Measurements from ENCODE around the gene SOX11. TPM values are rescaled to one million over a fixed set of nuclear protein-coding genes. Genes with fewer than 3 reads are reported as not detected.

Gene SOX11
- total RNA-seq, 2 experiments from 2014 or later = not detected

GRCh38 chr2:5677133-5677532 lies 15.1 kb upstream of the SOX11 start:
- no peaks in the 10 kb centered on the region for H3K36me3 Mint-ChIP-seq

DNA sequence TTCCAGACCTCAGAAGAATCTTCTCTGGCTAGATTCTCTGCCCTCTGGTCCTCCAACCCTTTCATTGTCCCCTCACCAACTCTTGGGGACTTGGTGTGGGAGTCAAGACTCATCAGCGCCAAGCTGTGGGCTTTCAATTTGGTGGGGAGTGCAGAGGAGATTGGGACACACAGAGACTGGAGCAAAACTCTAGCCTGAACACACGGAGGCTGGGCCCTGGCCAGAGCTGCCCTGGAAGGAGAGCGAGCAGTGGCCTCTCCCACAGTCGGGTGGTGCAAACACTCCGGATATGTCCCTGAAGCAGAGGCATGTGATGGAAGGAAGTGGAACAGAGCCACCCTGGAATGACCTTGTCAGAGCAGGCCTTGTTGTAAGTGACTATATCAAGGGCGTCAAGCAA lies 8.7 kb upstream of the SOX11 start:
- Mint-ChIP-seq H3K9me3 (peaks cover 2% of the 10 kb centered on the region), H3K4me3 (no peak overlapping the region), H3K27ac (no peak overlapping the region), H3K36me3 (no peaks in the 10 kb centered on the region), H3K4me1 (no peaks in the 10 kb centered on the region), H3K27me3 (no peaks in the 10 kb centered on the region)
- DNase-seq = no peak
- POLR2A ChIA-PET = no interaction called here
- no peak for ATAC-seq (ENCODE audit: low read depth)

More at GRCh38 chr2:5677133-5677532, 15.1 kb upstream of the SOX11 start:
- DNase-seq (no peak), ATAC-seq (ENCODE audit: low read depth) (no peak)
- peaks cover 2% of the 10 kb centered on the region for H3K9me3 Mint-ChIP-seq
- peaks cover 18% of the 10 kb centered on the region for H3K27me3 Mint-ChIP-seq
- H3K4me3 Mint-ChIP-seq = no peak overlapping the region
- H3K27ac Mint-ChIP-seq = no peak overlapping the region
- no peaks in the 10 kb centered on the region for H3K4me1 Mint-ChIP-seq
- POLR2A ChIA-PET = no interaction called here

GRCh38 chr2:5685225-5685624 lies 7.0 kb upstream of the SOX11 start:
- no peaks in the 10 kb centered on the region for H3K4me1 Mint-ChIP-seq
- ATAC-seq (ENCODE audit: low read depth) = no peak
- peaks cover 2% of the 10 kb centered on the region for H3K9me3 Mint-ChIP-seq
- peaks cover 6% of the 10 kb centered on the region for H3K27me3 Mint-ChIP-seq
- H3K36me3 Mint-ChIP-seq = no peaks in the 10 kb centered on the region
- no peak overlapping the region for H3K27ac Mint-ChIP-seq
- no peak overlapping the region for H3K4me3 Mint-ChIP-seq
- POLR2A ChIA-PET = no interaction called here
- no peak for DNase-seq

DNA sequence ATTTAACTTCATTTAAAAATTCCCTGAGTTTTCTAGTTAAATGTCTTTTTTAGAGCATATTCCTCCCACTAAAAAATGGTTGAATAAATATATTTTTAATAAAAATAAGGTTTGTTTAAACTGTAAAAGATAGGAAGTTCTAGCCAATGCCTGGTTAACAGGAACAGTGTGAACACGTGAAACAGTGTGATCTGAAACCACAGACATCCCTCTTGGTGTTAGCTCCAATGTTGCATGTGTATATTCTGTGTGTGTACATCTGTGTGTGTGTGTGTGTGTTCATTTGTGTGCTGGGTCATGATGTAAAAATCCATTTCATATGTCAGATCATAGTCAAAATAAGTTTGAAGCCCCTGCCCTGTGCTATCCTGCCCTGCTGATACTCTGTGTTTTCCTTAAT lies 6.1 kb upstream of the SOX11 start:
- POLR2A ChIA-PET = no interaction called here
- Mint-ChIP-seq H3K4me3 (no peak overlapping the region), H3K9me3 (peaks cover 3% of the 10 kb centered on the region), H3K4me1 (peaks cover 3% of the 10 kb centered on the region), H3K27me3 (peaks cover 15% of the 10 kb centered on the region), H3K27ac (no peak overlapping the region), H3K36me3 (no peaks in the 10 kb centered on the region)
- ATAC-seq (ENCODE audit: low read depth) (no peak), DNase-seq (no peak)

DNA sequence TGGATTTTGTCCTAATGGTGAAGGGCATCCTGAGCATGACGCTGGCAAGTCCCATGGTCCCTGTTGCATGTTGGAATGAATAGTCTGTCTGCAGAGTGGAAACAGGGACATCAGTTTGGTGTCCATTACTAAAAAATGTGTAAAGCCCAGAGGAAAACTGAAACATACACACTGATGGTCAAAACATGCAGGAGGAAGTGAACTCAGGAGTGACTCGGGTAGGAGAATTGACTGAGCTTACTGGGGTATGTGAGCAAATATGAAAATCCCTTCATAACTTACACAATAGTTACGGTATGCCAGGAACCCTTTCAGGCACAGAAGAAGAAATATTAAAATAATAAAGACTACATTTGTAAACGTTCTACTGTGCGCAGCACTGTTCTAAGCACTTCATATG lies 5.6 kb upstream of the SOX11 start:
- no peak overlapping the region for H3K4me3 Mint-ChIP-seq
- POLR2A ChIA-PET = no interaction called here
- H3K9me3 Mint-ChIP-seq = peaks cover 4% of the 10 kb centered on the region
- peaks cover 5% of the 10 kb centered on the region for H3K4me1 Mint-ChIP-seq
- ATAC-seq (ENCODE audit: low read depth) = no peak
- H3K27me3 Mint-ChIP-seq = peaks cover 17% of the 10 kb centered on the region
- H3K27ac Mint-ChIP-seq = no peak overlapping the region
- no peak for DNase-seq
- H3K36me3 Mint-ChIP-seq = no peaks in the 10 kb centered on the region

DNA sequence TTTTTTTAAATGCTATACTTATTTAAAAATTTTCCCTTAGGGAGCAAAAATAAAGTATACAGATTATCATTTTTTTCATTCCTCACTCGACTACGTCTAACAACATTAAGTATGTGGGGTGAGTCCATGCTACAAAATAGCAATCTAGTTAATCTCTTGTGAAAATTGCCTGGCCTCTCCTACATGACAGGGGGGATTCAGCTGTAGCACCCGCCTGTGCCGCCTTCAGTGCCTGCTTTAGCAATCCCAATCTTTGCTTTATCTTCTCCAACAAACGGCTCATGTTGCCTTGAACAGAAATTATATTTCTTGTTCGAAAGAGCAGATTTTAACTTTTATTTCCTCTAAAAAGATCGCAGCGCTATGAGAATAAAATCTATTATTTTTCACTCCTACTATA lies 2.4 kb upstream of the SOX11 start:
- DNase-seq = no peak
- POLR2A ChIA-PET = no interaction called here
- H3K27ac Mint-ChIP-seq = peak overlapping the region; percentile 25
- H3K36me3 Mint-ChIP-seq = peaks cover 2% of the 10 kb centered on the region
- H3K9me3 Mint-ChIP-seq = peaks cover 1% of the 10 kb centered on the region
- H3K4me1 Mint-ChIP-seq = peaks cover 11% of the 10 kb centered on the region
- ATAC-seq (ENCODE audit: low read depth) = no peak
- H3K27me3 Mint-ChIP-seq = peaks cover 35% of the 10 kb centered on the region
- H3K4me3 Mint-ChIP-seq = no peak overlapping the region

GRCh38 chr2:5690286-5690685 lies 1.9 kb upstream of the SOX11 start:
- Mint-ChIP-seq H3K4me1 (peaks cover 11% of the 10 kb centered on the region), H3K27me3 (peaks cover 40% of the 10 kb centered on the region), H3K4me3 (no peak overlapping the region), H3K36me3 (peaks cover 2% of the 10 kb centered on the region), H3K27ac (peak overlapping the region; percentile 45), H3K9me3 (peaks cover 1% of the 10 kb centered on the region)
- DNase-seq (no peak), ATAC-seq (ENCODE audit: low read depth) (no peak)
- POLR2A ChIA-PET = no interaction called here

GRCh38 chr2:5690718-5691220 lies 1.4 kb upstream of the SOX11 start:
- H3K36me3 Mint-ChIP-seq = peaks cover 2% of the 10 kb centered on the region
- peaks cover 45% of the 10 kb centered on the region for H3K27me3 Mint-ChIP-seq
- peak overlapping the region; percentile 47 for H3K4me3 Mint-ChIP-seq
- POLR2A ChIA-PET = no interaction called here
- peaks cover 1% of the 10 kb centered on the region for H3K9me3 Mint-ChIP-seq
- H3K4me1 Mint-ChIP-seq = peaks cover 11% of the 10 kb centered on the region
- no peak for DNase-seq
- no peak for ATAC-seq (ENCODE audit: low read depth)
- H3K27ac Mint-ChIP-seq = peak overlapping the region; percentile 75

DNA sequence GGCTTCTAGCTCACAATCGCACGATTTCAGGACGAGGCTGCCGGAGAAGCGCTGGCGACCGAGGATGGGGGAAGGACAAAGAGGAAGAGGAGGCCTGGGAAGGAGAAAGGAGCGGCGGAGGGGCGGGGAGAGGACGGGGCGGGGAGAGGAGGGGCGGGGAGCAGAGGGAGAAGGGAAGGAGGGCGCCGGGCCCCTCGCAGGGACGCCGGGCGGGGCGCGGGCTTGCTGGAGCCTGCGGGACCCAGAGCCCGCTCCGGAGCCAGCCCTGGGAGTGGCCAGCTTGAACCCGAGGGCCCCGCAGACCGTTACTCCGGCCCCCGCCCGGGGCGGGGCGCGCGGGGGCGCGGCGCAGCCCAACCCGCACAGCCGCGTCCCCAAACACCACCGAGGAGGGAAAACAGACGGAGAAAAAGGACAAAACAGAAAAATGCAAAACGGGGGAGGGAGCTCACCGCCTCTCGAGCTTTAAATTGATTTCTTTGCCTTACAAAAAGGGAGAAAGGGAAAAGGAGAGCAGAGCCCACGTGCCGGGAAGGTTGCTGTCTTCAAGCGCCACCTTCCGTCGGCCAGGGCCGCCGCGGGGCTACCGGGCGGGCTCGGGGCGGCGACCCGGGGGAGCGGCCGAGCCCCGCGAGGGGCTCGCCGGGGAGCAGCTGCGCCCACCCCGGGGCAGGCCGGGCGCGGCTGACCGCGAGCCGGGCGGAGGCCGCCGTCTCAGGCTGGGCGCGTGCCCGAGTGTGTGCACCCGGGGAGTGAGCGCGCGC lies 781 bp upstream of the SOX11 start:
- Mint-ChIP-seq H3K36me3 (peaks cover 3% of the 10 kb centered on the region), H3K27me3 (peaks cover 49% of the 10 kb centered on the region), H3K9me3 (peaks cover 1% of the 10 kb centered on the region), H3K4me1 (peaks cover 12% of the 10 kb centered on the region), H3K4me3 (peak overlapping the region; percentile 49), H3K27ac (peak overlapping the region; percentile 75)
- ATAC-seq (ENCODE audit: low read depth) (no peak), DNase-seq (no peak)
- POLR2A ChIA-PET = no interaction called here

DNA sequence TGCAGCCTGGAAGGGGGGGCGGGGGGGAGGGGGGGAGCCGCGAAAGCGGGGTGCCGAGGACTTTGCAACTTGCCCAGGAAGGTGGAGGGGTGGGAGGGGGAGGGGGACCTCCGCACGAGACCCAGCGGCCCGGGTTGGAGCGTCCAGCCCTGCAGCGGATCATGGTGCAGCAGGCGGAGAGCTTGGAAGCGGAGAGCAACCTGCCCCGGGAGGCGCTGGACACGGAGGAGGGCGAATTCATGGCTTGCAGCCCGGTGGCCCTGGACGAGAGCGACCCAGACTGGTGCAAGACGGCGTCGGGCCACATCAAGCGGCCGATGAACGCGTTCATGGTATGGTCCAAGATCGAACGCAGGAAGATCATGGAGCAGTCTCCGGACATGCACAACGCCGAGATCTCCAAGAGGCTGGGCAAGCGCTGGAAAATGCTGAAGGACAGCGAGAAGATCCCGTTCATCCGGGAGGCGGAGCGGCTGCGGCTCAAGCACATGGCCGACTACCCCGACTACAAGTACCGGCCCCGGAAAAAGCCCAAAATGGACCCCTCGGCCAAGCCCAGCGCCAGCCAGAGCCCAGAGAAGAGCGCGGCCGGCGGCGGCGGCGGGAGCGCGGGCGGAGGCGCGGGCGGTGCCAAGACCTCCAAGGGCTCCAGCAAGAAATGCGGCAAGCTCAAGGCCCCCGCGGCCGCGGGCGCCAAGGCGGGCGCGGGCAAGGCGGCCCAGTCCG lies 540 bp downstream of the SOX11 start:
- peaks cover 57% of the 10 kb centered on the region for H3K27me3 Mint-ChIP-seq
- ATAC-seq (ENCODE audit: low read depth) (no peak), DNase-seq (peak; percentile 30)
- peaks cover 3% of the 10 kb centered on the region for H3K36me3 Mint-ChIP-seq
- peak overlapping the region; percentile 45 for H3K27ac Mint-ChIP-seq
- no peak overlapping the region for H3K4me3 Mint-ChIP-seq
- peaks cover 1% of the 10 kb centered on the region for H3K9me3 Mint-ChIP-seq
- POLR2A ChIA-PET = no interaction called here
- peaks cover 12% of the 10 kb centered on the region for H3K4me1 Mint-ChIP-seq

DNA sequence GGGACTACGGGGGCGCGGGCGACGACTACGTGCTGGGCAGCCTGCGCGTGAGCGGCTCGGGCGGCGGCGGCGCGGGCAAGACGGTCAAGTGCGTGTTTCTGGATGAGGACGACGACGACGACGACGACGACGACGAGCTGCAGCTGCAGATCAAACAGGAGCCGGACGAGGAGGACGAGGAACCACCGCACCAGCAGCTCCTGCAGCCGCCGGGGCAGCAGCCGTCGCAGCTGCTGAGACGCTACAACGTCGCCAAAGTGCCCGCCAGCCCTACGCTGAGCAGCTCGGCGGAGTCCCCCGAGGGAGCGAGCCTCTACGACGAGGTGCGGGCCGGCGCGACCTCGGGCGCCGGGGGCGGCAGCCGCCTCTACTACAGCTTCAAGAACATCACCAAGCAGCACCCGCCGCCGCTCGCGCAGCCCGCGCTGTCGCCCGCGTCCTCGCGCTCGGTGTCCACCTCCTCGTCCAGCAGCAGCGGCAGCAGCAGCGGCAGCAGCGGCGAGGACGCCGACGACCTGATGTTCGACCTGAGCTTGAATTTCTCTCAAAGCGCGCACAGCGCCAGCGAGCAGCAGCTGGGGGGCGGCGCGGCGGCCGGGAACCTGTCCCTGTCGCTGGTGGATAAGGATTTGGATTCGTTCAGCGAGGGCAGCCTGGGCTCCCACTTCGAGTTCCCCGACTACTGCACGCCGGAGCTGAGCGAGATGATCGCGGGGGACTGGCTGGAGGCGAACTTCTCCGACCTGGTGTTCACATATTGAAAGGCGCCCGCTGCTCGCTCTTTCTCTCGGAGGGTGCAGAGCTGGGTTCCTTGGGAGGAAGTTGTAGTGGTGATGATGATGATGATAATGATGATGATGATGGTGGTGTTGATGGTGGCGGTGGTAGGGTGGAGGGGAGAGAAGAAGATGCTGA lies 1.4 kb downstream of the SOX11 start:
- H3K9me3 Mint-ChIP-seq = peaks cover 1% of the 10 kb centered on the region
- POLR2A ChIA-PET = no interaction called here
- H3K27ac Mint-ChIP-seq = peak overlapping the region; percentile 54

GRCh38 chr2:5694306-5694705 lies 2.1 kb downstream of the SOX11 start:
- ATAC-seq (ENCODE audit: low read depth) (no peak), DNase-seq (no peak)
- H3K36me3 Mint-ChIP-seq = peaks cover 3% of the 10 kb centered on the region
- peaks cover 1% of the 10 kb centered on the region for H3K9me3 Mint-ChIP-seq
- H3K27me3 Mint-ChIP-seq = peaks cover 70% of the 10 kb centered on the region
- H3K27ac Mint-ChIP-seq = peak overlapping the region; percentile 54
- no peak overlapping the region for H3K4me3 Mint-ChIP-seq
- POLR2A ChIA-PET = no interaction called here
- peaks cover 12% of the 10 kb centered on the region for H3K4me1 Mint-ChIP-seq

More for the DNA sequence above, 1.4 kb downstream of the SOX11 start:
- Mint-ChIP-seq H3K4me3 (no peak overlapping the region), H3K27me3 (peaks cover 65% of the 10 kb centered on the region), H3K4me1 (peaks cover 12% of the 10 kb centered on the region), H3K36me3 (peaks cover 3% of the 10 kb centered on the region)
- no peak for ATAC-seq (ENCODE audit: low read depth)
- peak; percentile 44 for DNase-seq

GRCh38 chr2:5695654-5696403 lies 3.6 kb downstream of the SOX11 start:
- Mint-ChIP-seq H3K9me3 (peaks cover 1% of the 10 kb centered on the region), H3K4me1 (peaks cover 11% of the 10 kb centered on the region), H3K4me3 (peak overlapping the region; percentile 16), H3K36me3 (peaks cover 3% of the 10 kb centered on the region), H3K27ac (peak overlapping the region; percentile 48), H3K27me3 (peaks cover 62% of the 10 kb centered on the region)
- POLR2A ChIA-PET = no interaction called here
- ATAC-seq (ENCODE audit: low read depth) (no peak), DNase-seq (no peak)

Measured in activated naive CD8-positive, alpha-beta T cell treated with anti-CD3 and anti-CD28 coated beads, Interleukin-2, amount 10 ng/mL, durations not matched to agents 7 days and 5 days (primary cell).